Endothelial cell of umbilical vein (primary cell): ENCODE data around the gene GRIA1. TPM values are rescaled to one million over a fixed set of nuclear protein-coding genes. Genes with fewer than 3 reads are reported as not detected.

Experiments used
- polyA plus RNA-seq, 4 experiments: library from polyadenylated mRNA; depleted of rRNA in 3 of 4; stranded (reverse) in 3 of 4; unstranded in 1 of 4; fragments of >200 nt; gene quantifications; 2 replicates each; pipeline versions ENCODE4 v1.2.1 to v1.2.3, GENCODE V29; 2011 to 2012; ENCODE audit warnings: missing spikeins in 1 of 4
- small RNA-seq: library from RNA; depleted of rRNA; stranded (forward); fragments of <200 nt; gene quantifications from one replicate; pipeline ENCODE3, GENCODE V24; 2012; ENCODE audit warnings: low replicate concordance, low read depth; ENCODE audit not compliant: insufficient read depth, insufficient read length
- total RNA-seq: library from RNA; stranded (reverse); gene quantifications from 2 replicates; pipeline ENCODE4 v1.2.3, GENCODE V29; 2021

GRIA1 gene
- total and polyA plus RNA-seq, 2 donors (not counting 3 experiments of a cell fraction or from before 2014, with no cell fraction given): not detected

Small RNA genes lying within 50 kb of the gene (small RNA-seq; reads per million reads assigned to genes)
- gene RN7SL177P: not detected
